GM12864 (cell line): Measurements from ENCODE around the gene KIF26B.
"Not testable (repeated sequence)": the region's sequence is repeated elsewhere in the genome, so short reads cannot be mapped to it uniquely, and the experiment has no call there.

ENCODE experiments used
- DNase-seq: peaks from one replicate; pipeline ENCODE4 v3.0.0-alpha.2; 2011; ENCODE audit warnings: low read depth
- H3K4me3 ChIP-seq: 2 replicates; pipeline ENCODE4 v1.5.1; 2011; ENCODE audit warnings: mild to moderate bottlenecking, low read depth, low read length, control low read depth
- CTCF ChIP-seq: IDR thresholded peaks from 2 replicates; pipeline ENCODE4 v1.5.1; 2011; ENCODE audit warnings: low read depth, mild to moderate bottlenecking, moderate library complexity, low read length, control low read depth, inconsistent platforms; ENCODE audit errors: missing control alignments

Gene KIF26B

GRCh38 chr1:245694753-245695195 is 540.0 kb downstream of the KIF26B start:
- H3K4me3 ChIP-seq, result no peak overlapping the region
- DNase-seq, result no peak
- no peak for TF ChIP-seq CTCF

- H3K4me3 ChIP-seq, result no peak overlapping the region
- no peak for DNase-seq
- TF ChIP-seq CTCF, result no peak
Measured at GRCh38 chr1:245695211-245695610, 540.4 kb downstream of the KIF26B start.

GRCh38 chr1:245695701-245696100 is 540.9 kb downstream of the KIF26B start:
- not testable (repeated sequence) for DNase-seq, H3K4me3 ChIP-seq

- no peak overlapping the region for H3K4me3 ChIP-seq
- no peak for TF ChIP-seq CTCF
- no peak for DNase-seq
Measured at GRCh38 chr1:245698116-245698515, 543.3 kb downstream of the KIF26B start.

GRCh38 chr1:245698860-245699259 is 544.1 kb downstream of the KIF26B start:
- TF ChIP-seq CTCF, result no peak
- DNase-seq, result no peak
- H3K4me3 ChIP-seq, result no peak overlapping the region

GRCh38 chr1:245700631-245701030 is 545.8 kb downstream of the KIF26B start:
- TF ChIP-seq CTCF, result no peak
- no peak overlapping the region for H3K4me3 ChIP-seq
- DNase-seq, result no peak

- no peak overlapping the region for H3K4me3 ChIP-seq
- TF ChIP-seq CTCF, result no peak
- DNase-seq, result no peak
Measured at GRCh38 chr1:245701631-245702030, 546.8 kb downstream of the KIF26B start.

- no peak for DNase-seq
- no peak for TF ChIP-seq CTCF
- H3K4me3 ChIP-seq, result no peak overlapping the region
Measured at GRCh38 chr1:245702346-245702745, 547.6 kb downstream of the KIF26B start.
